GM23338 (cell line): Measurements from ENCODE around the gene GNG7.

Experiments used
- CREB1 ChIP-seq: fragments of 250-450 bp; sonication (Bioruptor Pico); IDR thresholded peaks from 2 replicates; pipeline ENCODE4 v1.5.0; 2020; ENCODE audit warnings: low read depth, mild to moderate bottlenecking, moderate library complexity
- CTCF ChIP-seq, 2 experiments: fragments of 200-600 bp in 1 of 2; sonication (generic) in 1 of 2; conservative IDR thresholded peaks; 2 replicates each; pipeline versions ENCODE4 v1.5.1 to v1.6.1; 2016 to 2017; ENCODE audit warnings: antibody characterized with exemption in 2 of 2, low read depth in 2 of 2, mild to moderate bottlenecking in 2 of 2, moderate library complexity in 1 of 2
- EZH2 ChIP-seq: fragments of 200-600 bp; sonication (generic); IDR thresholded peaks from one replicate; pipeline ENCODE4 v1.8.0; 2017; ENCODE audit warnings: antibody characterized with exemption, mild to moderate bottlenecking, low read depth; ENCODE audit not compliant: unreplicated experiment

- TF ChIP-seq CTCF (conservative IDR thresholded peaks at IDR 0.05; ENCODE audit: low read depth in 2 of 2) (no peak), CREB1 (CRISPR knock-in tag) (no peak), EZH2 (no peak)
Observed at GRCh38 chr19:2574478-2574931, 128.0 kb downstream of the GNG7 start.
